Progenitor cell of endocrine pancreas (in vitro differentiated cells): Measurements from ENCODE around the gene DDX10. TPM values are rescaled to one million over a fixed set of nuclear protein-coding genes. Genes with fewer than 3 reads are reported as not detected.

ENCODE experiments used
- DNase-seq: peaks from one replicate; pipeline ENCODE4 v3.0.0; 2021; ENCODE audit warnings: low spot score; ENCODE audit not compliant: unreplicated experiment
- H3K27ac Mint-ChIP-seq: 2 replicates; pipeline ENCODE4 v1.8.0; 2021; ENCODE audit warnings: mild to moderate bottlenecking, moderate library complexity, mixed read lengths
- H3K27me3 Mint-ChIP-seq: 2 replicates; pipeline ENCODE4 v1.8.0; 2021; ENCODE audit warnings: mixed read lengths
- H3K36me3 Mint-ChIP-seq: 2 replicates; pipeline ENCODE4 v1.8.0; 2022; ENCODE audit warnings: mixed read lengths; ENCODE audit not compliant: insufficient read depth
- H3K4me1 Mint-ChIP-seq: 2 replicates; pipeline ENCODE4 v1.8.0; 2021; ENCODE audit warnings: low read depth, mixed read lengths
- H3K4me3 Mint-ChIP-seq: 2 replicates; pipeline ENCODE4 v1.8.0; 2021; ENCODE audit warnings: low read depth, mild to moderate bottlenecking, moderate library complexity, mixed read lengths
- H3K9me3 Mint-ChIP-seq: 2 replicates; pipeline ENCODE4 v1.8.0; 2021; ENCODE audit warnings: low read depth, mixed read lengths
- CTCF ChIP-seq: fragments of 200-600 bp; sonication (generic); IDR thresholded peaks from one replicate; pipeline ENCODE4 v1.5.0; 2021; ENCODE audit warnings: antibody characterized with exemption, mild to moderate bottlenecking; ENCODE audit not compliant: unreplicated experiment
- total RNA-seq: library from RNA; stranded (reverse); gene quantifications from 2 replicates; pipeline ENCODE4 v1.2.1, GENCODE V29; 2021

DDX10 gene
- total RNA-seq, 1 donor from 2014 or later, result 31.9 TPM

- H3K27me3 Mint-ChIP-seq, result no peaks in the 10 kb centered on the region
- no peak for DNase-seq
- H3K27ac Mint-ChIP-seq, result no peak overlapping the region
- no peak for TF ChIP-seq CTCF
- no peak overlapping the region for H3K4me3 Mint-ChIP-seq
- peaks cover 6% of the 10 kb centered on the region for H3K4me1 Mint-ChIP-seq
- H3K9me3 Mint-ChIP-seq, result no peaks in the 10 kb centered on the region
- no peaks in the 10 kb centered on the region for H3K36me3 Mint-ChIP-seq
Measured at GRCh38 chr11:108906329-108906728, 241.5 kb downstream of the DDX10 start.

GRCh38 chr11:108906826-108907225 is 242.0 kb downstream of the DDX10 start:
- no peak for DNase-seq
- Mint-ChIP-seq H3K36me3 (no peaks in the 10 kb centered on the region), H3K9me3 (no peaks in the 10 kb centered on the region), H3K27ac (no peak overlapping the region), H3K4me1 (peaks cover 5% of the 10 kb centered on the region), H3K4me3 (no peak overlapping the region), H3K27me3 (no peaks in the 10 kb centered on the region)
- no peak for TF ChIP-seq CTCF

- Mint-ChIP-seq H3K36me3 (no peaks in the 10 kb centered on the region), H3K27me3 (no peaks in the 10 kb centered on the region), H3K9me3 (no peaks in the 10 kb centered on the region), H3K27ac (no peak overlapping the region), H3K4me3 (no peak overlapping the region), H3K4me1 (peaks cover 8% of the 10 kb centered on the region)
- no peak for TF ChIP-seq CTCF
- DNase-seq, result no peak
Measured at GRCh38 chr11:108909041-108909440, 244.2 kb downstream of the DDX10 start.

GRCh38 chr11:108909921-108910320 is 245.1 kb downstream of the DDX10 start:
- Mint-ChIP-seq H3K36me3 (no peaks in the 10 kb centered on the region), H3K4me3 (no peak overlapping the region), H3K27me3 (no peaks in the 10 kb centered on the region), H3K27ac (no peak overlapping the region), H3K4me1 (peaks cover 8% of the 10 kb centered on the region), H3K9me3 (no peaks in the 10 kb centered on the region)
- no peak for TF ChIP-seq CTCF
- DNase-seq, result no peak

- no peaks in the 10 kb centered on the region for H3K9me3 Mint-ChIP-seq
- no peaks in the 10 kb centered on the region for H3K27me3 Mint-ChIP-seq
- TF ChIP-seq CTCF, result no peak
- no peaks in the 10 kb centered on the region for H3K36me3 Mint-ChIP-seq
- H3K4me1 Mint-ChIP-seq, result peaks cover 8% of the 10 kb centered on the region
- no peak overlapping the region for H3K27ac Mint-ChIP-seq
- H3K4me3 Mint-ChIP-seq, result no peak overlapping the region
- no peak for DNase-seq
Measured at GRCh38 chr11:108912581-108912980, 247.7 kb downstream of the DDX10 start.
